Activated CD4-positive, alpha-beta T cell treated with anti-CD3 and anti-CD28 coated beads, Interleukin-2, amount 50 U/mL, for 48 hours (primary cell): Measurements from ENCODE around the gene IGSF9B.

Experiments used
- DNase-seq, 2 experiments: peaks; one replicate each; pipeline ENCODE4 v3.0.0-alpha.2; 2020

Gene IGSF9B

DNA sequence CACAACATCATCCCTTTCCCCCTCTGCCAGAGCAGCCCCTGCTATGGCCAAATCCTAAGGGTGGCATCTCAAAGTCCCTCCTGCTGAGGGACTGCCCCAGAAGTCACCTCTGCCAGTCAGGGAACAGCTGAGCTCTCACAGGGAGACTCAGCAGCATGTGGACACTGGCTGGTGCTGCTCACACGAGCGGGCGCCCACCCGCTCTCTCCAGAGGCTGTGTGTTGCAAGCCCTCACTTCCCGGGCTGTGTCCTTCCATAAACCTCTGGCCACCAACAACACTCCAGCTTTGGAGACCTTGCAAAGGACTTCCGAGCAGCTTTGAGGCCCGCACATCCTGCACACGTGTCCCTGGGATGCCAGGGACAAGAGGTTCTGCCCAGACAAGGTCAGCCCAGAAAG is 2.8 kb downstream of the IGSF9B start:
- no peak for DNase-seq

DNA sequence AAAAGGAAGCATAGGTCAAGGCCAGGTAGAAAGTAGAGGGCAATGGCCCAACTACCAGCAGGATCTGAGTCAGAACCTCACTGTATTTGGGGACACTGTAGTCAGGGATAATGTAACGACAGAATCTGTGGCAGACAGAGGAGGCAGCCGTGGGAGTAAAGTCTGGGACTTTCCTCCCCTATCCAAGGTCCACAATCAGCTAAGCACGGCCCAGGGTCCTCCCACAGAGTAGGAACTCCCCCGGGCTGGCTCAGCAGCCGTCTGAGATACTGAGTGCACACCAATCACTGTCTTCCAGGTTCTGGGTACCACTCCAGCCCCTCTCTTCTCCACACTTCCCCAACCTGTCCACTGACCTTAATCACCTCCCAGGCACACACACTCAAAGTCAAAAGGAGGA is 3.2 kb downstream of the IGSF9B start:
- no peak for DNase-seq

DNA sequence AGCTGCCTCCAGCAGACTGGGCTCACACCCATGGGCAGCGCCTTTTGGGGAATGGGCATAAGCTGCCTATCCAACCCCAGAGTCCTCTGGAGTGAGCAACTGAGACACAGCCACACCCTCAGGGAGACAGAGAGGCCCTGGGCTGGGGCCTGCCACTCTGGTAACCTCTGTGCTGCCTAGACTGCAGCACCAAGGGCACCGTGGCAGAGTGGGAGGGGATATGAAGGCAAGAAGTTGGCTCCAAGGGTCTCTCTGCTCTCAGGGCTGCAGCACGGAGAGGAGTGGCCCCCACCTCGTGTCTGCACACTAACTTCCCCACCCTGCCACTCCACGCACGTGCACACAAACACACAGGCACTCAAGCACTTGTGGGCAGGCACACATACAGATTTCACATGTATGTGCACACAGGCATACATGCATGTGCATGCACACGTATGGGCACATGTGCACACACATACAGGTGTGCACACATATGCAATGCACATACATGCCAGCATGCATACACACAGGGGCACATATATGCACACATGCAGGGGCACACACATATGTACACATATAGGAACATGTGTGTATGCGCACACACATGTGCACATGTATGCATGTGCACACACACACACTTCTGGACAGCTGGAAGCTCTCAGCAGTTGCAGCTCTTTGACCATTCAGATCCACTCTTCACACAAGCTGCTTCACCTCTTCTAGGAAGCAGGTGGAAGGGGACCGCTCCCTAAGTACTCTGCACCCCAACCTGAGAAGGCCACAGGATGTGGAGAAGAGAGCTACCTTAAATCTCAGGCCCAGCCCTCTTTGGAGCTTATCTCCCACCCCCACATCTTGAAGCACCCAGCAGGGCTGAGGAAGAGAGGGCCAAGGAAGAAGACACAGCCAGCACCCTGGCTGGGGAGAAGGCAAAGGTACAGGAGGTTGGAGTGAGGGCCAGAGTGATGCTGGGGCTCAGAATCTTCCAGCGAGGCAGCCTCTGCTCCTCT is 4.3 kb downstream of the IGSF9B start:
- DNase-seq: no peak

DNA sequence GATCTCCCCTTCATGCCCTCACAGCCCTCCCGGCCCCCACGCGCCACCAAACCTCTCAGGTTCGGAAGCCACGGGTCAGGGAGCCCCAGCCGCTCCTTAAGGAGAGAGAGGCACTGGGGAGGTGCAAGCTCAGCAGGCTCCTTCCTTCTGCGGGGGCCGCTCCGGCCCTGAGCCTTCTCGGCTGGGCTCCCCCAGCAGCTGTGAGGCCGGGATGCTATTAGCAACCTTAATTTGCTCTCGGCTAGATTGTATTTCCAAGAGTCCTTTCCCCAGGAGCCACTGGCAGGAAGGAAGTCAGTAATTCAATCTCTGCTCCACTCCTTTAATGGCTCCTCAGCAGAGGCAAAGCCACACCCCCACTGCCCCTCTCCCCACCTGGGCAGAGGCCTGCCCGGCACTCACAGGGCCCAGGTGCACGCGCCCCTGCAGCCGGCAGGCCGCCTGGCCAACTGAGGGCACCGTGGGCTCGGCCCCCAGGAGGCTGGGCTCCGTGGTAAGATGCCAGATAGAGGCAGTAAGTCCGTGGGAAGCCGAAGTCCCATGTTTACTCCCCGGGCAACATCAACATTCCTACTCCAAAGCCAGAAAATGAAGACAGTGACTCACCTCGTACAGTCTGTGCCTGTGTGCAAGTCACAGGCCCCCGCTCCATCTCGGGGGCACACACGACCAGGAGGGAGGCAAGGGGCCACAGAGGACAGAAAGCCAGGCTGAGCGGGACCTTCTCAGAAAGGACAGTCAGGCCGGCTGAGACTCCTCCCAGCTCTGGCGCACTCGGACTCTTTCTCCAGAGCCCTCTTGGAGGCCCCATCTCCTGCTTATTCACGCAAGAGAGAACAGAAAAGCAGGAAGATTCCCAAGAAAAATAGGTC is 5.2 kb downstream of the IGSF9B start:
- DNase-seq: no peak

DNA sequence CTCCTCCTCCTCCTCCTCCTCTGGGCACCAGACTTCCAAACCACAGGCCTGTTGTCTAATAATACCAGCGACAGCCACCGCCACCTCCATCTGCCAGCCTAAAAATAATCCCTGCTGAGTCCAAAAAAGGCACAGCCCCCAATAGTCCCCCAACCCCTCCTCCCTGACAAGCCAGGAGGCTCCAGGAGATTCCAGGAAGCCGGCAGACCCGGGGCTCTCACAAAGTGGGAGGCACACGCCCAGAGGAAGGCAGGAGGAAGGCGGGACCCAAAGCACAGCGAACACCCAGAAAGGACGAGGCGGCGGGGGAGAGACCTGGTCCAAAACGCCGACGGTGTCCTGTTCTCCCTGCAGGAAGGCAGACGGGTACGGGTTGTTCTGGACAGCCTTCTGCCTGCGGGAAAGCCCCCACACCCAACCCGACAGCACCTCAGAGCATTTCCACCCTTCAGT is 5.9 kb downstream of the IGSF9B start:
- no peak for DNase-seq

DNA sequence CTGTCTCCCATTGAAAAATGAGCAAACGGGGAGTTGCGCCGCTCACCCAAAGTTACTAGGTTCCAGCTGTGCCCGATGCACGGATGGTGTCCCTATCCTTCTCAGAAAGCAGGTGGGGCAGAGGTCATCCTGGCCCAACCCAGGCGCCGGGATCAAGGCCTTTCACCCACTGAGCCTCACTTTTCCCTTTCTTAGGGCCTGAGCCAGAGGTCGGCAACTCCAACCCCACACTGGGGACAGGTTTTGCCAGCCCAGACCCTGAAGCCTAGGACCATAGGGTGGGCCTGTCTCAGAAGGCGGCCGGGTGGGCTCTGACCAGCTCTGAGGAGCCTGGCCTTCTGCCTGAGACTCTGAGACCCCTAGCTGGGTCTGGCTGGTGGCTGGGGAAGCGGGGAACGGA is 6.3 kb downstream of the IGSF9B start:
- no peak for DNase-seq

GRCh38 chr11:133949129-133949528 is 7.6 kb downstream of the IGSF9B start:
- no peak for DNase-seq

DNA sequence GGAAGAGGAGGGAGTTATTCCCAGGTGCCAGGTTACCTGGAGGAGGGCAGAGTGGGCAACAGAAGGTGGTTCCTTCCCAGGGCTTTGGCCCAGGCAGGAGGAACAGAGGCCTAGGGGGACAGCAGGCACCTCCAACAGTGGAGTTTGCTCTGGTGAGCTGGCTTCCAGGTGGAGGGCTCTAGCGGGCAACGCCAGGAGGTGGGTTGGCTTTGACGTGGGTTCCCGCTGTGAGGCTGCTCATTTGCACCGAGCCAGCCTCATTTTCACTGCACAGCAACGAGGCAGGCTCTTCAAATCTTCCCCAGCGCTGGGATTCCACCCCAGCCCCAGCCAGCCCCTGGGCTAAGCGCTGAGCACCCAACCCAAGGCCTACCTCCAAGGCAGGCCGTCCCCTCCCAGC is 8.1 kb downstream of the IGSF9B start:
- no peak for DNase-seq

DNA sequence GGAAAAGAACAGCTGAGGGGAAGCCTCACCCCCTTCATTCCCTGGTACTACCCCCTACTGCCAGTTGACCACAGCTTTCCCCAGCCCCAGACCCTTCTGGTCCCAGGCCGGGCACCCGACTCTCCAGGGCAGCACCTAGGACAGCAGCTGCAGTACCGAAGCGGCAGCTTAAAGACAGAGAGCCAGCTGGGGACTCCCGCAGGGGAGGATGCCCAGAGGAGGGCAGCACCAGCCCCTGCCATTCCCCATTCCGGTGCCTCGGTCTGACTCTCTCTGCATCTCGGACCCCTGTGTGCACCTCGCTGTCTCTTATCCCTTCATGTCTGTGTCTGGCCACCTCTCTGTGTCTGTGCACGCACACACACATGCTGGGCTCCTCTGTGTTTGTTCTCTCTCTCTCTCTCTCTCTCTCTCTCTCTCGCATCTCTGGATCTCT is 9.4 kb downstream of the IGSF9B start:
- peak; percentile 56 to 70 for DNase-seq

GRCh38 chr11:133946541-133947318 is 10.0 kb downstream of the IGSF9B start:
- peak; percentile 38 to 58 for DNase-seq

GRCh38 chr11:133946051-133946450 is 10.7 kb downstream of the IGSF9B start:
- no peak for DNase-seq

DNA sequence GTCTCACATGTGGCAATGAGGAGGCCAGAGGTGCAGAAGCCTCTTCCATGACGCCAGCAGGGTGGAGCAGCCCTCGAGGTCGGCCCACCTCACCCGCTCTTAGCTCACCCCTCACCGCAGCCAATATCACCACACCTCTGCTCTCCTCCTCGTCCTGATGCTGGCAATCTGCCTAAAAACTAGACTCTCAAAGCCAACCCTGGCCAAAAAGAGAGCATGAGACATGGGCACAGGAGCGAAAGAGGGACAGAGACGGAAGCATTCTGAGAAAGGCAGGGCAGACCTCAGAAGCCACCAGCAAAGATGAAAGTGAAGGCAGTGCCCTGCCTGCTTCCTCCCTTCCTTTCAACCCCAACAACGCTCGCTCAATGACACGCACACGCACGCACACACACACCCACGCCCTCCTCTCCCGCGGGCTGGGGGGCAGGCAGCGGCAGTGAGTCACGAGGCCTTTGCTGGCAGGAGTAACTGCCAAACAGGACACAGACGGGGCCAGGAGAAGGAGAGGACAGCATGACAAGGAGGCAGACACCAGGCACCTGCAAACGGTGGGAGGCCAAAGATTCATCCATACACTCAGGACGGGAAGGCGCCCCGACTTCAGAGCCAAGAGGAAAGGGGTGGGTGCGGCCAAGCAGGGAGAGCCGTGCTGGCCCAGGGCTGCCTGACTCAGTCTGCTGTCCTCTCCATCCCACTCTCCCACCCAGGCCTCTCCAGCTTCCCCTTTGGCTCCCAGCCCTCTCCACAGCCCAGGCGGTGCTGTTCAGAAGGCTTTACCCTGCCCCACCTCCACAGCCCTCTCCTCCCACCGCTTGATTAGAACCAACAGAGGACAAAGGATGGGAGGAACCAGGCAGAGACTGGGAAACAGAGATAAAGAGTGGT is 11.4 kb downstream of the IGSF9B start:
- DNase-seq: peak; percentile 80 to 87

DNA sequence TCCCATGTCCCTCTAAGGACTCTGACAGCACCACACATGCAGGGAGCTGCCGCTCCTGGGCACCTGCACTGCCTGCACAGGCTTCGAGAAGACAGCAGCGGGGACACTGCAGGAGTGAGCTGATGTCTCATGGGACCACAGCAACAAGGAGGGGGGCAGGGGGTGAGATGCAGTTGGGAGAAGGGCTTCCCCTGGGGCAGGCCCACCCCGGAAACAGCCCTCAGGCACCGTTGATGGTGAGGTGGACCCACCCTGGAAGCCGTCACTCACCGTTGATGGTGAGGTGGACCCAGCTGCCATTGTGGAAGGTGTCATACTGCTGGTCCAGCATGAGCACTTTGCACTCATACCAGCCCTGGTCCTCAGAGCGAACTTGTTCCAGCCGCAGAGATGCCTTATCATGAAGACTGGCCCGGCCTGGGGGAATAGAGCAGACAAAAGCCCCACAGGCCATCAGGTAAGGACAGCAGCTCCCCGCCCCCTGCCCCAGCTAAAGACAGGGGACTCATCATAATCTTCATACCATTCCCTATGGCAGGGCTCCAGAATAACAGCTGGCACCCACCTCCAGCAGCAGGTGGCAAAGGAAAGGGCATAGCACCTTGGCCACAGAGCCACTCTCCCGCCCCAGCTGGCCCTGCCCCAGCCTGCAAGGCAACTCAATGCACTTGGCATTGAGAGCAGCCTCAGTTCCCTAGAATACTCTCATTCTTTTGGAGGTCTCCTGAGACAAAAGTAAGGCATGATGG is 12.6 kb downstream of the IGSF9B start:
- DNase-seq: no peak

- DNase-seq: no peak
Measured at GRCh38 chr11:133942577-133942976, 14.2 kb downstream of the IGSF9B start.

GRCh38 chr11:133941546-133941945 is 15.2 kb downstream of the IGSF9B start:
- DNase-seq: no peak

- no peak for DNase-seq
Measured at GRCh38 chr11:133940034-133940433, 16.7 kb downstream of the IGSF9B start.

DNA sequence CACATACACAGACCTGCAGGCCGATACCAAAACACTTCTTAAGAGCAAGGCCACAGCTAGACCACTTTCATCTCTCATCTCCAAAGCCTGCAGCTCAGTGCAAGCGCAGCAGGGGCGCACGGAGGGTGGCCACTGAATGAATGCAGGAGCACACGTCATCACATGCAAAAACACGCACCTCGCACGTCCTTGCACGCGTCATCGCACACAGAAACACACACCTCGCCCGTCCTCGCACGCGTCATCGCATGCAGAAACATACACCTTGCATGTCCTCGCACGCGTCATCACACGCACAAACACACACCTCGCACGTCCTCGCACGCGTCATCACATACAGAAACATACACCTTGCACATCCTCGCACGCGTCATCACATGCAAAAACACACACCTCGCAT is 17.2 kb downstream of the IGSF9B start:
- no peak for DNase-seq

DNA sequence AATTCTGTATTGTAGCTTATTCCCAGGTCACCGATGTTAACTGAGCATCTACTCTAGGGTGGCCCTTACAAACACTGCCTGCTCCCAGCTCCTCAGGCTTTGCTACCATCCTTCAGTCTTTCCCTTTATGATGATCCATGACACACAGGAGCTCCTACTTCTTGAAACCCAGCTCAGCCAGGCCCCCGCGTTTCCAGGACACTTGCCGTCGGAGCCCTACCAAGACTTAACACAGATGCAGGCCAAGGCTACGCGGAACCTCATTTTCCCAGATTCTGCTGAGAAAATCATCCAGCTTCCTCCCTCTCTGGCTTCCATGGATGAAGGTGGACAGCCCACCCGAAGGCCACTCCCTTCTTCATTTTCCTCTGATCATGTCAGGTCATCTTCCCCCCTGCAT is 18.6 kb downstream of the IGSF9B start:
- no peak for DNase-seq

DNA sequence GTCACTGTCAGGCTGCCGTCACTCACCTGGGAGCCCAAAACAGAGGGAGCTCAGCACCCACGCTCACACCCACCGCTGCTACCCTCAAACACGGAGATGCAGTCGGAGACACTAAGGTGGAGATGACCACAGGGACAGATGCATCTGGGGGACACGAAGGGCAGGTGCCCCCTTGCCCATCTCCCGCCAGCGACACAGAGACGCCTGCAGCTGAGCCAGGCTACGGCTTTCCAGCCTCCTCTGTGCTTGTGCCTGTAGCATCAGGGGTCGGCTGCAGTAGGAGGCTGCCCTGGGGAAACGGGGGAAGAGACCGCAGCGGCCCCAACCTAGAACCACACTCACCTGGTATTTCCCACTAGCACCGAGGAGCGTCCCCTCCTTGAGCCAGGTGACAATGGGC is 19.3 kb downstream of the IGSF9B start:
- no peak for DNase-seq

DNA sequence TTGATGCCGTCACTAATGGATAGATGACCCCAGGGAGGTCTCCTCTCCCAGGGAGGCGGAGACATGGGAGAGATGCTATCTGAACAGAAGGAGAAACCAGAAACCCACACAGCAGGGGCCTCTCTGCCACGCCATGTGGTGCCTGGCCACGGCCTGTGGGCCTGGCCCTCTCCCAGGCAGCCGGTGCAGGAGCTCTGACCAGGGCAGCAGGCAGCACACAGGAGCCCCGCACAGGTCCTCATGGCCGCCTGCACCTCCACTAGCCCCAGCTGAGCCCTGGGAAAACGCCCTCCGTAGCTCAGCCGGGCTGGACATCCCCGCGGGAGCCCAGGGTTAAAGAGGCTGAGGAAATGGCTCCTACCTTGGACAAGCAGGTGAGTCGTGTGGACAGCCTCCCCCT is 19.8 kb downstream of the IGSF9B start:
- no peak for DNase-seq

GRCh38 chr11:133936592-133936991 is 20.2 kb downstream of the IGSF9B start:
- DNase-seq: no peak
